ENCODE measurements around the gene FARSB.
"Not testable (repeated sequence)": the region's sequence is repeated elsewhere in the genome, so short reads cannot be mapped to it uniquely, and the experiment has no call there.

Gene FARSB

DNA sequence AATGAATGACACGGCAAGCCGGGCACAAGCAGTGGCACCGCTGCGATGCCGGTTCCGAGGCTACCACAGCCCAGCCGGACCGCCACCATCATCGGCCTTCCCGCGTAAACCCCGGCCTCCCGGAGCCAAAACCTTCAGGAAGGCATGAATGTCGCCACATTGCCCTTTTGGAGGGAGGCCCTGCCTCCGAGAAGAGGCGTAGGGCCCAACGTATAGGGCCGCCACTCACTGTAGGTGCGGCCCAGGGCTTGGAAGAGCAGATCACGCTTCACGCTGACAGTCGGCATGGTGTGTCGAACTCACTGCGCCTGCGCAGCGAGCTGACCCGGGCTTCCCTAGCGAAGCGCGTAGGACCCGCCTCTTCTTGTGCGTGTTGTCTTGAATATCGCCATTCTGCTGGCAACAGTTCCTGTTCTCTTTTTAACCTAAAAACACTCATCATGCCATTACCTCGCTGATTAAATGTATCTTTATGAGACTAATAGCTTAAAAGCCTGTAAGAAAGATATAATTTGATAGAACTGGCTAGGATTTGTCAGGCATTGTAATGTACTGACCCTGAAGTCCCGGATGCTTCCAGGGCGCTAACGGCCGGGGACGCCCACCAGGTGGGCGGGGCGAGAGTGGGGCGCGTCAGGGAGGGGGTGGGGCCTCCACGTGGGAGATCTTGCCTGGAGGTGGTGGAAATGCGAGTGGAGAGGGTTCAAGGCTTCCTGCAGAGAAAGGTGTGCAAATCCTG lies at the start of gene FARSB:
TSS of gene FARSB (minus strand) at position 306 of the 739 bp plus-strand sequence. CDS start at position 287, 19 bp downstream.
- DNase-seq, result peak; percentile 90

- DNase-seq, result no peak
Measured at GRCh38 chr2:222703886-222704285, 48.0 kb upstream of the FARSB start.

DNA sequence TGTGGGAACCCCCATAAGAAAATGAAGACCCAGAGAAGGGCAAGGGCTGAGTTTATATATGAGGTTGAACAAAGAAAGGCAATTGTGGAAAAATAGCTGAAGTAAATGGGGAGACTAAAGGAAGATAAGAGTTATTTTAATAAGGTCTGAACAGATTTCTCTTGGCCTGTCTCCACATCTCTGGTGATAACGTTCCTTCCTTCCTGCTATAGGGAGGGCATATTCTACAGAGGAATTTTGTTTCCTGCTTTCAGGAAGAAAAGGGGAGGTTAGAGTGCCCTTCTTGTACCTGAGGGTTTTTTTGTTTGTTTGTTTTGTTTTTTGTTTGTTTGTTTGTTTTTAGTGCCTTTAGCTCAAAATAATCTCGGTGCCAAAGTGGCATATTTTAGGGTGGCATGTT lies 47.2 kb upstream of the FARSB start:
- no peak for DNase-seq

DNA sequence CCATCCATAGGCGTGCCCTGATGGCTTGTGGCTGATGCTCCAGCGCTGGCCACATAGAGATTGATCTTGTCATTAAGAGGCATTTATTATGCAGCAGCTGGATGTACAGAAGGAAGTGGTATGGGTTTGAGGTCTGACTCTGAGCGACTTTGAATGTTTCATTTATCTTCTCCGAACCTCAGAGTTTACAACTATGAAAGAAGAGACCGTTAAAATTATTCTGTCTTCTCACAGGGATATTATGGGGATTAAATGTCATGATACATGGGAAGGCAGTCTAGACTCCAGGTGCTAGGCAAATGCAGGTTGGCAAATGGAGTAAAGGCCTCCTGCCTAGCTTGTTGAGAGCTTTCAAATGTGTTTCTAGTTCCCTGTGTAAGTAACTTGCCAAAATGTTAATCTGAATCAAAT lies 45.8 kb upstream of the FARSB start:
- no peak for DNase-seq

DNA sequence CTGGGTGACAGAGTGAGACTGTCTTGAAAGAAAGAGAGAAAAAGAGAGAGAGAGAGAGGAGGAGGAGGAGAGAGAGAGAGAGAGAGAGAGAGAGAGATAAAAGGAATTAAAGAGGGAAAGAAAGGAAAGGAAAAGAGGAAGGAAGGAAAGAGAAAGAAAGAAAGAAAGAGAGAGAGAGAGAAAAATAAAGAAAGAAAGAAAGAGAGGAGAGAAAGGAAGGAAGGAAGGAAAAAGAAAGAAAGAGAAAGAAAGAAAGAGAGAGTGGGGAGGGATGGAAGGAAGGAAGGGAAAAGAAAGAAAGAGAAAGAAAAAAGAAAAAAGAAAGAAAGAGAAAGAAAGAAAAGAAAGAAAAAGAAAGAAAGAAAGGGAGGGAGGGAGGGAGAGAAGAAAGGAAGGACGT lies 45.3 kb upstream of the FARSB start:
- DNase-seq, result no peak

- DNase-seq, result no peak
Measured at GRCh38 chr2:222698276-222698675, 42.4 kb upstream of the FARSB start.

- DNase-seq, result no peak
Measured at GRCh38 chr2:222693837-222694236, 37.9 kb upstream of the FARSB start.

DNA sequence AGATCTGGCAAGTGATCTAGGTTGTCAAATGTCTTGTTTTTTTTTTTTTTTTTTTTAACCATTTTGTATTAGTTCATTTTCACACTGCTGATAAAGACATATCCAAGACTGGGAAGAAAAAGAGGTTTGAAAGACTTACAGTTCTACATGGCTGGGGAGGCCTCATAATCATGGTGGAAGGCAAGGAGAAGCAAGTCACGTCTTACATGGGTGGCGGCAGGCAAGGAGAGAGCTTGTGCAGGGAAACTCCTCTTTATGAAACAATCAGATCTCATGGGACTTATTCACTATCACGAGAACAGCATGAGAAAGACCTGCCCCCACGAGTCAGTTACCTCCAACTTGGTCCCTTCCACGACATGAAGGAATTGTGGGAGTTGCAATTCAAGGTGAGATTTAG lies 37.5 kb upstream of the FARSB start:
- not testable (repeated sequence) for DNase-seq

DNA sequence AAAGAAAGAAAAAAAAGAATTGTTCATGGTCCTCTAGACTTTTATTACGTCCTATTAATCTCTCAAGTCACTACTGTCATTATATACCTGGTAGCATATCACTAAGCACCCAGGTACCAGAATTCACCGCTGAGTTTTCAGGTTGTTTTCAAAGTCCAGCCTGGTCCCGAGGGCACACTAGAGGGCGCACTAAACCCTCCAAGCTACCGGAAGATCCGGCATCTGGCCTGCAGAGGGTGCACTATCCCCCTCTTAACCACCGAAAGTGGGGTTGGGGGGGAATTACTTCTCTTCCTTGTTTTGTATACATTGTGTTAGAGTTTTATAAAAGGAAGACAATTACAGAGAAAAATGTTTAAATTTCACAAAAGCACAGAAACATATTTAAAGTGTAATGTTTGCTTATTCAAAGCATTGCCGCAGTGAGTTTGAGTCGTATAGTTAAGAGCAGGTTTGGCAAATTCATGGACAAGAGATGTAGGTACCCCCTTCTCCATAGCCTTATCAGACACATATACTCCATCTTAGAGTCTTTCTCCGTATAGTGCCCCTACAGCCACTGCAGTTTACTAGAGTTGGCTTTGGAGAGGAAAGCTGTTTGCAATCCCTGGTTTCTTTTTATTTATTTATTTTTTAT lies 34.8 kb upstream of the FARSB start:
- DNase-seq, result peak; percentile 71

DNA sequence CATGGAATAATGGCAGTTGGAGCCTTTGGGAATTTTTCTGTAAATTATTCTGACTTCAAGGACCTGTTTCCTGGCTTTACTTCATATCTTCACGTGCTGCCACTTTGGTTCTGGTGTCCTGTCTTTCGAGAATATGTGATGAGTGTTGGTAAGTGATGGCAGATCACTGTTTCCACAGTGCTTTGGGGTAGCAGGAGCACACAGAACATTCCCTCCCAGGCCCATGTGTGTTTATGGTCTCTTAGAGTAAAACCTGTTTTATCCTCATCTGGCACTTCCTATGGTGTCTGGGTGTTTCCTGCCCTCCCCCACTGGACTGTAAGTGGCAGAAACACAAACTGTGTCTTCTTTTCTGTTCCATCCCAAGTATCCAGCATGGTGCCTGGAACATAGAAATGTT lies 33.4 kb upstream of the FARSB start:
- DNase-seq, result no peak

DNA sequence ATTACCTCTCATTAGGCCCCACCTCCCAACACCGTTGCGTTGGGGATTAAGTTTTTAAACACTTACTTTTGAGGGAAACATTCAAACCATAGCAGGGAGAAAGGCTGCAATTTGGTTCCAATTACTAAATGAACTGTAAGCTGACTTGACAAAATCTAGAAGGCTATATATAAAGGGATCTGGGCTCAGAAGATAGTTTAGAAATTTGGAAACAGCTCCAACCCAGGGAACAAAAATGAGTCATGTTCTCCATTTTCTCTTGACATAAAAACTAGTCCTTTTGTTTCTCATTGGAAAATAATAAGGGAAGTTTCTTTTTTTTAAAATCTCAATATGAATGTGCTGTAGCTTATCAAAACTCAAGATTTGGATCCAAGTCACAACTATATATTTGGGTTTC lies 33.0 kb upstream of the FARSB start:
- no peak for DNase-seq

GRCh38 chr2:222686086-222686750 lies 30.3 kb upstream of the FARSB start:
- DNase-seq, result no peak

GRCh38 chr2:222683805-222684204 lies 27.9 kb upstream of the FARSB start:
- no peak for DNase-seq

DNA sequence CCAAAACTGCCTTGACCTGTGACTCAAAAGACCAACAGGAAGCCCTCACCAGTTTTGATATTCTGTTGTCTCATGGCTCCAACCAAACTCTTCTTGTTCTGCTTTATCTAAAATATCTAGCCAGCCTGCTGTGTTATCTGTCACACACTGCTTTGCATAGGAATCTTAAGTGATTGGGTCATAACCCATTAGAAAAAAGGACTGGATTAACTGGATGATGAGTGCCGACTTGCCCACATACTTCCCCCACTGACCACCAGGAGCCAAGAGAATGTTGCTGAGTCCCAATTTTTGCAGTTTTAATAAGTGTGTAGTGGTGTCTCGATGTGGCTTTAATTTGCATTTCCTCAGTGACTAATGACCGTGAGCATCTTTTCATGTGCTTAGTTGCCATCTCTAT lies 22.1 kb upstream of the FARSB start:
- DNase-seq, result no peak

DNA sequence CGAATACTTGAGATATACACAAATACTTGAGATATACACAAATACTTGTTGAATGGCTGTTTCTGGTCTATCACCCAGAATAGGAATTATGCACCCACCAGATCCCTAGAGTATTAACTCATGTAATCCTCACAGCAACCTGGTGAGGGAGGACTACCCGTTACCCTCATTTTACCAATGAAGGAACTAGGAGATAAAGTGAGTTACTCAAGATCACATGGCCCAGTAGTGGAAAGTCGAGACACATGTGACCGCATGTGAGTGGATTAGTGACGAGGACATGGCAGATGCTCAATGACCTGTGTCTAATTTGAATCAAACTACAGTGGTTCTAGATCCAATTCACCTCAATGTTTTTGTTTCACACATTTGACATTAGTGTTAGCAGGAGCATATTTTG lies 18.0 kb upstream of the FARSB start:
- no peak for DNase-seq

- no peak for DNase-seq
Measured at GRCh38 chr2:222673273-222673672, 17.4 kb upstream of the FARSB start.

- DNase-seq, result no peak
Measured at GRCh38 chr2:222672068-222672401, 16.1 kb upstream of the FARSB start.

- no peak for DNase-seq
Measured at GRCh38 chr2:222671259-222672067, 15.6 kb upstream of the FARSB start, which contains the start of gene MOGAT1. MOGAT1 (plus strand) TSS chr2:222671658; CDS start chr2:222671786, 128 bp downstream.

- DNase-seq, result no peak
Measured at GRCh38 chr2:222670191-222671038, 14.5 kb upstream of the FARSB start.

DNA sequence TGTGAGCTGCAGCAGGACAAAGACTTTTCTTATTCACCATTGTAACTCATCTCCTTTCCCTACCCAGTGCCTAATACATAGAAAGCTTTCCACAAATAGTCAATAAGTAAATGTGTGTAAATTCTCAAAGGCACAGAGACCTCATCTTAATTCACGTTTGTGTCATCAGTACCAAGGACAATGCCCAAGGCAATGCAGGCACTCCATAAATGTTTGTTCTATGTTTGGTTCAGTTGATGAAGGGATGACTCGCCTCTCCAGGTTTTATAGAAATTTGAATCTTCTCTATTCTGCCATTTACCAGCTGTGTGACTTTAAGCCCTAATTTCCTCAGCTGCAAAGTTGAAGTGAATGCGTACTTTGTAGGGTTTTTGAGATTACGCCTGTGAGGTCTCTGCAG lies 13.5 kb upstream of the FARSB start:
- DNase-seq, result no peak

DNA sequence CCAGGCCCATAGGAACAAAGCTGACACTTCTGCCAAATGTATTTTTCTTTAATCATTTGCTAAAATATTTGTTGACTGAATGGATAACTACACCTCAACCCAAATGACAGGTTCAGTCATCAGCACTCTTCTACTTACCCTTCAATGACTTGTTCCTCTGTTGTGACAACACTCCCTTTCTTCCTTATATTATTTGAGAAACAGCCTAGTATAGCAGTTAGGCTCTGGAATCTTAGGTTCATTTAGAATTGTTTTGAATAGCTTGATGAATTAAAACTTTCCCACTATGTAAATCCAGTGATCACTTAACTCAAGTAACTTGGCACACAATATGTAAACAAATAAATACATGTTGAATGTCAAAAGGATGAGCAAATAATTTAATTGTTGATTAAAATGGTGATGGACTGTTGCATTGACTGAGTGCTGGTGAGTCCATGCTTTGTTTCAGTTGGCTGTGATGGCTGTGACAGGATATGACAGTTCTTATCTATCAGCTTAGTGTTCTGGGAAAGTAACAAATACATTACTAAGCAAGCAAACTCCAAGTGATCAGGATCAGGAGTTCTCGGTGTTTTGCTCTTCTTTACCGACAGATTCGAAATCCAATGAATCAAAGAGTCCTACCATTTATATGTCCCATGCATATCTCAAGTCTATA lies 12.7 kb upstream of the FARSB start:
- DNase-seq, result no peak

- DNase-seq, result no peak
Measured at GRCh38 chr2:222663479-222663878, 7.6 kb upstream of the FARSB start.
